HG03469 (cell line): Measurements from ENCODE around the gene TMEM35B.
"Not testable (repeated sequence)": the region's sequence is repeated elsewhere in the genome, so short reads cannot be mapped to it uniquely, and the experiment has no call there.

Source experiments
- ATAC-seq: cut with Tn5 transposase; IDR thresholded peaks from one replicate; pipeline ENCODE4 v1.9.1; 2021; ENCODE audit warnings: mild to moderate bottlenecking, moderate library complexity, moderate number of reproducible peaks; ENCODE audit not compliant: unreplicated experiment

The TMEM35B gene

GRCh38 chr1:34976384-34977209 is 8.6 kb downstream of the TMEM35B start:
- no peak for ATAC-seq

GRCh38 chr1:34975771-34976170 is 9.4 kb downstream of the TMEM35B start:
- ATAC-seq, result no peak

GRCh38 chr1:34975338-34975737 is 9.8 kb downstream of the TMEM35B start:
- no peak for ATAC-seq

GRCh38 chr1:34974626-34975025 is 10.5 kb downstream of the TMEM35B start:
- ATAC-seq, result no peak

- no peak for ATAC-seq
These were observed 11.8 kb downstream of the TMEM35B start for GRCh38 chr1:34973326-34973725.

- ATAC-seq, result no peak
These were observed 14.3 kb downstream of the TMEM35B start for GRCh38 chr1:34970829-34971228.

GRCh38 chr1:34970220-34970735 is 14.9 kb downstream of the TMEM35B start:
- no peak for ATAC-seq

GRCh38 chr1:34968297-34968696 is 16.9 kb downstream of the TMEM35B start:
- not testable (repeated sequence) for ATAC-seq

GRCh38 chr1:34967672-34968071 is 17.5 kb downstream of the TMEM35B start:
- ATAC-seq, result not testable (repeated sequence)

- no peak for ATAC-seq
These were observed 19.6 kb downstream of the TMEM35B start for GRCh38 chr1:34965597-34965996.

GRCh38 chr1:34950428-34950827 is 34.7 kb downstream of the TMEM35B start:
- no peak for ATAC-seq

GRCh38 chr1:34948739-34949138 is 36.4 kb downstream of the TMEM35B start:
- ATAC-seq, result not testable (repeated sequence)

- not testable (repeated sequence) for ATAC-seq
These were observed 37.4 kb downstream of the TMEM35B start for GRCh38 chr1:34947641-34948314.

GRCh38 chr1:34946211-34946610 is 38.9 kb downstream of the TMEM35B start:
- ATAC-seq, result no peak

GRCh38 chr1:34941798-34942197 is 43.3 kb downstream of the TMEM35B start:
- not testable (repeated sequence) for ATAC-seq
